ENCODE data around the gene MRPL58. TPM values are rescaled to one million over a fixed set of nuclear protein-coding genes. Genes with fewer than 3 reads are reported as not detected.

The MRPL58 gene
- total RNA-seq, 1 experiment from 2014 or later: 41.0 TPM

- WGBS (ENCODE audit: extremely low coverage, insufficient read length, low lambda C conversion rate): no CpG with 5 or more reads among the region's 10 CpGs
- H2BK15ac ChIP-seq (ENCODE audit: low read depth, low read length): no peak overlapping the region
- no peak overlapping the region for H3K4ac ChIP-seq (ENCODE audit: low read depth, low read length)
- no peak overlapping the region for H4K8ac ChIP-seq (replicated peaks; ENCODE audit: insufficient read length, low read depth, low read length)
- no peak overlapping the region for H3K27ac ChIP-seq (ENCODE audit: insufficient read length, low read depth, low read length)
- no peaks in the 10 kb centered on the region; the same call in 1 of the 2 replicates for H3K4me1 ChIP-seq (ENCODE audit: insufficient read depth, low read length)
- no peak overlapping the region for H2BK5ac ChIP-seq (ENCODE audit: insufficient read length, low read length)
- no peak overlapping the region for H2AK5ac ChIP-seq (ENCODE audit: insufficient read length, low read length)
- no peak overlapping the region for H2AFZ ChIP-seq (ENCODE audit: low read length)
- Mint-ChIP-seq H3K27ac (peak overlapping the region in 1 of 3 experiments; percentile 78; a peak in 1 of 7 replicates), H3K27me3 (ENCODE audit: low read depth) (peaks cover 20% of the 10 kb centered on the region), H3K36me3 (ENCODE audit: insufficient read depth in 1 of 3, low read depth in 3 of 3) (peaks cover 6 to 22% (median 15%) of the 10 kb centered on the region in 3 experiments; a peak in 6 of 7 replicates), H3K4me1 (peaks cover 15 to 22% of the 10 kb centered on the region in 2 experiments), H3K4me3 (peak overlapping the region; percentile 96 to 98), H3K9me3 (peaks cover 25 to 33% of the 10 kb centered on the region in 2 experiments)
- no peak overlapping the region for H3T11ph ChIP-seq (ENCODE audit: low read length)
- H3K56ac ChIP-seq (ENCODE audit: insufficient read length, low read depth, low read length): no peak overlapping the region
- H3K23me2 ChIP-seq (ENCODE audit: insufficient read length, low read depth, low read length, poor library complexity, severe bottlenecking): peaks cover 3% of the 10 kb centered on the region
- no peak overlapping the region for H3K9ac ChIP-seq (ENCODE audit: extremely low read depth, insufficient read length, low read length)
- H3K4me2 ChIP-seq (ENCODE audit: insufficient read depth, insufficient read length, low read length): peak overlapping the region; percentile 53
- H3K79me1 ChIP-seq (ENCODE audit: insufficient read depth, low read depth, low read length, poor library complexity, severe bottlenecking): no peaks in the 10 kb centered on the region
- H3K23ac ChIP-seq (ENCODE audit: insufficient read length, low read depth, low read length): no peak overlapping the region
- H3K9me3 ChIP-seq (ENCODE audit: control insufficient read depth, low read depth, low read length): no peaks in the 10 kb centered on the region
- H2BK20ac ChIP-seq (ENCODE audit: low read depth, low read length, poor library complexity, severe bottlenecking): no peak overlapping the region
- H3K79me2 ChIP-seq (ENCODE audit: insufficient read depth, low read length): no peaks in the 10 kb centered on the region
- no peak overlapping the region for H3K14ac ChIP-seq (ENCODE audit: insufficient read depth, low read length)
- no peaks in the 10 kb centered on the region for H3K27me3 ChIP-seq (ENCODE audit: insufficient read depth, low read length)
- H4K5ac ChIP-seq (ENCODE audit: insufficient read length, low read depth, low read length): no peak overlapping the region
- H3K18ac ChIP-seq (ENCODE audit: insufficient read length, low read depth, low read length): no peak overlapping the region
- no peak for TF ChIP-seq CTCF (conservative IDR thresholded peaks at IDR 0.05)
- DNase-seq: peak; percentile 68
- no peaks in the 10 kb centered on the region for H4K20me1 ChIP-seq (ENCODE audit: control insufficient read depth, insufficient read depth, insufficient read length)
- no peak overlapping the region for H2BK120ac ChIP-seq (ENCODE audit: low read depth, low read length, poor library complexity, severe bottlenecking)
- H2BK12ac ChIP-seq (ENCODE audit: insufficient read length, low read depth, low read length): no peak overlapping the region
- H4K91ac ChIP-seq (ENCODE audit: insufficient read length, low read depth, low read length): no peak overlapping the region
These were observed 19.7 kb downstream of the MRPL58 start for GRCh38 chr17:75031972-75032719.
